A549 treated with GW870086 at 1 μM for 4 hours (cell line): ENCODE measurements around the gene CST3. TPM values are rescaled to one million over a fixed set of nuclear protein-coding genes. Genes with fewer than 3 reads are reported as not detected.

Experiments
- total RNA-seq: library from RNA; stranded (reverse); fragments of 200-300 nt; extraction: Qiagen RNA extraction; gene quantifications from 5 replicates; pipeline ENCODE4 v1.2.3, GENCODE V29; 2022; ENCODE audit warnings: low read depth

Gene CST3, protein sequence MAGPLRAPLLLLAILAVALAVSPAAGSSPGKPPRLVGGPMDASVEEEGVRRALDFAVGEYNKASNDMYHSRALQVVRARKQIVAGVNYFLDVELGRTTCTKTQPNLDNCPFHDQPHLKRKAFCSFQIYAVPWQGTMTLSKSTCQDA
- total RNA-seq, result 267 to 420 TPM (median 398 TPM) in 5 replicates

DNA sequence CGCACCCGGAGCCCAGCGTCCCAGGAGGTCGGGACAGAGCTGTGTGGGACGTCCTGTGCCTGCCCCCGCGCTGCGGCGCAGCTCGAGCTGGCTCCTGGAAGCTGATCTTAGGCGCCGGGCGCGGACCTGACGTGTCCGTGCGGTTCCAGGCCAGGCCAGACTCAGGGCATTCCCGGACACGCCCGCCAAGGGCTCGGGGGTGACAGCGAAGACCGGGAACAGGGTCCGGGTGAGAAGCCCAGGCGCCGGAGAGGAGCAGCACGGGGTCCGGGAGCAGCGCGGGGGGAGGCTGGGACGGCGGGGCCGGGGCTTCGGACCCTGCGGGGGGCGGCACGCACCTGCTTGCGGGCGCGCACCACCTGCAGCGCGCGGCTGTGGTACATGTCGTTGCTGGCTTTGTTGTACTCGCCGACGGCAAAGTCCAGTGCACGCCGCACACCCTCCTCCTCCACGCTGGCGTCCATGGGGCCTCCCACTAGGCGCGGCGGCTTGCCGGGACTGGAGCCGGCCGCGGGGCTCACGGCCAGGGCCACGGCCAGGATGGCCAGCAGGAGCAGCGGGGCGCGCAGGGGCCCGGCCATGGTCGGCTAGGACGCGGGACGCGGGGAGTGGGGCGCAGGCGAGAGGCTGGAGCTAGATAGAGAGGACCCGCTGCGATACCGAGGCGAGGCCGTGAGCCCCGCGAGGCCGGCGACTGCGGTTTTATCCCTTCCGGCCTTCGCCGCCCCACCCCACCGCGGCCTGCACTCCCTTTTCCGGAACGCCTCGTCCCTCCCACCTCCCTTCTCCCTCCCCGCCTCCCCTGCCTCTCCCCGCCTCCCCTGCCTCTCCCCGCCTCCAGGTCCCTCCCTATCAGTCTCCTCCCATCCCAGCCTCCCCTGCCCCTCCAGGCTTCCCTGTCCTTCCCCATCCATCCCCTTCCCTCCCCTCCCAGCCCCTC, at the start of gene CST3:
Gene CST3, minus strand, starts transcription at position 674 of the 940 bp plus-strand sequence. Its CDS starts 93 bp downstream, at position 581.

GRCh38 chr20:23605867-23606651, 31.7 kb downstream of the CST3 start, which contains the start of gene CST9:
Gene CST9, minus strand, starts transcription at chr20:23605917. Its CDS starts 53 bp downstream, at chr20:23605864.

Other genes starting within 250 kb of the CST3 start
- gene NAPB, start 216.5 kb downstream of the CST3 start, total RNA-seq, result 2.3 to 3.9 TPM (median 3.1 TPM) in 5 replicates
- gene CSTL1, start 198.3 kb downstream of the CST3 start, total RNA-seq, result not detected in 5 replicates
- not detected in 5 replicates for gene CST11, start 185.1 kb downstream of the CST3 start, total RNA-seq
- gene CST8, start 146.8 kb downstream of the CST3 start, total RNA-seq, result not detected in 5 replicates
- gene CST9L, start 69.5 kb downstream of the CST3 start, total RNA-seq, result not detected in 5 replicates
- gene CST9, start 32.0 kb downstream of the CST3 start, total RNA-seq, result not detected in 5 replicates
- not detected in 5 replicates for gene CST4, start 51.1 kb upstream of the CST3 start, total RNA-seq
- 0.44 to 2.1 TPM (median 1.2 TPM) in 5 replicates for gene CST1, start 113.0 kb upstream of the CST3 start, total RNA-seq
- gene CST2, start 188.8 kb upstream of the CST3 start, total RNA-seq, result 0.19 to 0.43 TPM (median 0.27 TPM) in 4 of 5 replicates, not detected in the other
- not detected in 5 replicates for gene CST5, start 241.8 kb upstream of the CST3 start, total RNA-seq